Measurements from ENCODE around the gene BANP. TPM values are rescaled to one million over a fixed set of nuclear protein-coding genes. Genes with fewer than 3 reads are reported as not detected.
"Not testable (repeated sequence)": the region's sequence is repeated elsewhere in the genome, so short reads cannot be mapped to it uniquely, and the experiment has no call there.

BANP gene
- total RNA-seq, 2 experiments from 2014 or later: 39.6 to 58.0 TPM

DNA sequence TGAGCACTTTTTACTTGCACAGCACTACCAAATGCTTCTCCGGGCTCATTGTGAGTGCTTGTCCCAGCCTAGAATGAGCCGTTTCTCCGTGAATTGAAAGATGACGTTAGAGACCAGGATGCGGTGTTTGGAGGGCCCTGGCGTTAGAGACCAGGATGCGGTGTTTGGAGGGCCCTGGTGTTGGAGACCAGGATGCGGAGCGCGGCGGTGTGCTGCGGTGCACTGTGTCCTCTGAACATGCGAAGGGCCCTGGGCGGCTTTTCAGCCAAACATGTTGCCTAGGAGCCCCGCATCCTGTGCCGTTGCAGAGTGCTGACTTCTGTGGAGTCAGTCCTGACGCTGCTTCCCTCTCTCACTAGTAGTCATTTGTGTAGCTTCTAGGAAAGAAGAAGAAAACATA lies 42.7 kb downstream of the BANP start:
- CTCF ChIA-PET (ENCODE audit: unreplicated experiment): no interaction called here
- H3K79me2 ChIP-seq (ENCODE audit: insufficient read depth, low read depth, low read length): no peaks in the 10 kb centered on the region
- H3K4me1 ChIP-seq (ENCODE audit: insufficient read depth, low read length, poor library complexity, severe bottlenecking): no peaks in the 10 kb centered on the region
- DNase-seq (ENCODE audit: low spot score): no peak
- H3K4me2 ChIP-seq (ENCODE audit: low read length): no peak overlapping the region
- TF ChIP-seq CTCF (conservative IDR thresholded peaks at IDR 0.05; ENCODE audit: low read length) (no peak), EZH2phosphoT487 (IDR thresholded peaks at IDR 0.05; ENCODE audit: borderline replicate concordance, low read depth, low read length) (no peak)
- no peaks in the 10 kb centered on the region for H3K9me2 ChIP-seq (ENCODE audit: insufficient read depth, low read length)
- intact Hi-C loops (cut with micrococcal nuclease; ENCODE audit: unreplicated experiment): no loop called here
- no TSS peak for BruUV-seq (replicated peaks)
- H3K27ac ChIP-seq (ENCODE audit: low read depth, low read length, poor library complexity, severe bottlenecking): no peak overlapping the region
- H2AFZ ChIP-seq (ENCODE audit: low read length): no peak overlapping the region
- no peaks in the 10 kb centered on the region for H4K20me1 ChIP-seq (ENCODE audit: insufficient read depth, low read length)
- no peak overlapping the region for H3K4me3 ChIP-seq (ENCODE audit: low read depth, low read length, poor library complexity, severe bottlenecking)
- no peaks in the 10 kb centered on the region for H3K9me3 ChIP-seq (ENCODE audit: low read length)
- H3K36me3 ChIP-seq (ENCODE audit: insufficient read depth, low read length): peaks cover 39% of the 10 kb centered on the region
- POLR2A ChIA-PET: no interaction called here

DNA sequence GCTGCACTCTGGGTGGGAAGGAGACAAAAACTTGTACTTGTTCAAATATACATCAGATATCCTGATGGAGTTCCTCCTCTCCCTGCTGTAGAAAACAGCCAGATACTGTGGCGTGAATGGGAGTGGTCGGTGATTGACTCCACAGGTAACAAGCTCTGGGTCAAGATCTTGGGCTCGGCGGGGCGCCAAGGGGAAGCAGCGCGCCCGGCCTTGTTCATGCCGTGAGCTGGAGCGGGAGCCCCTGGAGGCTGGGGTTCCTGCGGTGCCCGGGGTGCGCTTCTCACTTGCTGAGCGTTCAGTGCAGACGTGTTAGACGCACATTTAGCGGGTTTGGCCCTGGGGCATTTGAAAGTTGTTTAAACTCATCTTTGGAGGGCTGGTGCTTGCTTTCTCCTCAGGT lies 44.4 kb downstream of the BANP start:
- DNase-seq (ENCODE audit: low spot score): no peak
- no peak overlapping the region for H3K4me3 ChIP-seq (ENCODE audit: low read depth, low read length, poor library complexity, severe bottlenecking)
- no TSS peak for BruUV-seq (replicated peaks)
- no peaks in the 10 kb centered on the region for H3K9me2 ChIP-seq (ENCODE audit: insufficient read depth, low read length)
- no peaks in the 10 kb centered on the region for H3K4me1 ChIP-seq (ENCODE audit: insufficient read depth, low read length, poor library complexity, severe bottlenecking)
- H3K79me2 ChIP-seq (ENCODE audit: insufficient read depth, low read depth, low read length): no peaks in the 10 kb centered on the region
- H3K4me2 ChIP-seq (ENCODE audit: low read length): no peak overlapping the region
- ChIA-PET CTCF (ENCODE audit: unreplicated experiment) (no interaction called here), POLR2A (no interaction called here)
- no peak for TF ChIP-seq EZH2phosphoT487 (IDR thresholded peaks at IDR 0.05; ENCODE audit: borderline replicate concordance, low read depth, low read length)
- TF ChIP-seq CTCF (conservative IDR thresholded peaks at IDR 0.05; ENCODE audit: low read length): no peak
- intact Hi-C loops (cut with micrococcal nuclease; ENCODE audit: unreplicated experiment): no loop called here
- no peak overlapping the region for H3K27ac ChIP-seq (ENCODE audit: low read depth, low read length, poor library complexity, severe bottlenecking)
- H2AFZ ChIP-seq (ENCODE audit: low read length): no peak overlapping the region
- no peaks in the 10 kb centered on the region for H3K9me3 ChIP-seq (ENCODE audit: low read length)
- peaks cover 39% of the 10 kb centered on the region for H3K36me3 ChIP-seq (ENCODE audit: insufficient read depth, low read length)
- no peaks in the 10 kb centered on the region for H4K20me1 ChIP-seq (ENCODE audit: insufficient read depth, low read length)

DNA sequence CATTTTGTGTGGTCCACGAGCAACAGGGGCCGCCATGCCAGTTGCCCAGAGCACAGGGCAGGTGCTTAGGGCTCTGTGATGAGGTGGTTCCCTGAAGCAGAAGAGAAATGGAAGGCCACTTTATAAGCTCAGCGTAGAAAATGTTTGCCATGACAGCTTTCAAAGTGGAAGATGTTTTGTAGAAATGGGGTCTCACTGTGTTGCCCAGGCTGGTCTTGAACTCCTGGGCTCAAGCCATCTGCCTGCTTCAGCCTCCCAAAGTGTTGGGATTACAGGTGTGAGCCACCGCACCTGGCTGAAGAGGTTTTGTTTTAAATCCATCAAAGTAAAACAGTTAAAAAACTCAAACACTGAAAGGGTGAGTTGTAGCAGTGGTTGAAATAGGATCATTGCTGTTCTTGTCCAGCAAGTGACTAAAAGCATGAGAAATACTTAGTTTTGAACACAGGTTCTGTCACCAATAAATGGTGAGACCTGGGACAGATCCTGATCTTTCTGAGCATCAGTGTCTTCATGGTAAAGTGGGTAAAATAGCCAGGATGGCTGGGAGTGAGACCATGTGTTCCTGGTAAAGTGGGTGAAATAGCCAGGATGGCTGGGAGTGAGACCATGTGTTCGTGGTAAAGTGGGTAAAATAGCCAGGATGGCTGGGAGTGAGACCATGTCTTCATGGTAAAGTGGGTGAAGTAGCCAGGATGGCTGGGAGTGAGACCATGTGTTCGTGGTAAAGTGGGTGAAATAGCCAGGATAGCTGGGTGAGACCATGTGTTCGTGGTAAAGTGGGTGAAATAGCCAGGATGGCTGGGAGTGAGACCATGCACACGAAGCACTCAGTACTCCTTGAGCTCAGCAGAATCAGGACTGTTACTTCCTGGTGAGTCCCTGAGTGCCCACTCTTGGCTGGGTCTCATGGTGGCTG lies 46.0 kb downstream of the BANP start:
- no peak overlapping the region for H3K27ac ChIP-seq (ENCODE audit: low read depth, low read length, poor library complexity, severe bottlenecking)
- no peak overlapping the region for H3K4me2 ChIP-seq (ENCODE audit: low read length)
- POLR2A ChIA-PET: interaction anchor here (0.6 kb wide), 1 partner anchor 302 kb away, joined by 3 read pairs; no protein-coding TSS in a partner anchor
- CTCF ChIA-PET (ENCODE audit: unreplicated experiment): no interaction called here
- no peaks in the 10 kb centered on the region for H4K20me1 ChIP-seq (ENCODE audit: insufficient read depth, low read length)
- no peak overlapping the region for H2AFZ ChIP-seq (ENCODE audit: low read length)
- H3K9me3 ChIP-seq (ENCODE audit: low read length): no peaks in the 10 kb centered on the region
- H3K79me2 ChIP-seq (ENCODE audit: insufficient read depth, low read depth, low read length): peaks cover 7% of the 10 kb centered on the region; the same call in 1 of the 2 replicates
- no peaks in the 10 kb centered on the region for H3K9me2 ChIP-seq (ENCODE audit: insufficient read depth, low read length)
- intact Hi-C loops (cut with micrococcal nuclease; ENCODE audit: unreplicated experiment): no loop called here
- H3K4me1 ChIP-seq (ENCODE audit: insufficient read depth, low read length, poor library complexity, severe bottlenecking): no peaks in the 10 kb centered on the region
- peaks cover 36% of the 10 kb centered on the region for H3K36me3 ChIP-seq (ENCODE audit: insufficient read depth, low read length)
- DNase-seq (ENCODE audit: low spot score): no peak
- TF ChIP-seq EZH2phosphoT487 (IDR thresholded peaks at IDR 0.05; ENCODE audit: borderline replicate concordance, low read depth, low read length): no peak
- TF ChIP-seq CTCF (conservative IDR thresholded peaks at IDR 0.05; ENCODE audit: low read length): no peak
- no TSS peak for BruUV-seq (replicated peaks)
- H3K4me3 ChIP-seq (ENCODE audit: low read depth, low read length, poor library complexity, severe bottlenecking): no peak overlapping the region

- H3K27ac ChIP-seq (ENCODE audit: low read depth, low read length, poor library complexity, severe bottlenecking); BruUV-seq (replicated peaks); DNase-seq (ENCODE audit: low spot score); H3K9me2 ChIP-seq (ENCODE audit: insufficient read depth, low read length); H3K4me1 ChIP-seq (ENCODE audit: insufficient read depth, low read length, poor library complexity, severe bottlenecking); H3K4me2 ChIP-seq (ENCODE audit: low read length); CTCF ChIA-PET (ENCODE audit: unreplicated experiment); H3K9me3 ChIP-seq (ENCODE audit: low read length); H2AFZ ChIP-seq (ENCODE audit: low read length); intact Hi-C loops (cut with micrococcal nuclease; ENCODE audit: unreplicated experiment); H3K4me3 ChIP-seq (ENCODE audit: low read depth, low read length, poor library complexity, severe bottlenecking); H3K79me2 ChIP-seq (ENCODE audit: insufficient read depth, low read depth, low read length); H4K20me1 ChIP-seq (ENCODE audit: insufficient read depth, low read length): not testable (repeated sequence)
- POLR2A ChIA-PET: interaction anchor here (0.6 kb wide), 1 partner anchor 301 kb away, joined by 3 read pairs; no protein-coding TSS in a partner anchor
- peaks cover 35% of the 10 kb centered on the region for H3K36me3 ChIP-seq (ENCODE audit: insufficient read depth, low read length)
These were observed 47.1 kb downstream of the BANP start for GRCh38 chr16:87998184-87998793.
